ENCODE measurements around the gene ST6GALNAC6. TPM values are rescaled to one million over a fixed set of nuclear protein-coding genes. Genes with fewer than 3 reads are reported as not detected.

Gene ST6GALNAC6
- total RNA-seq, 1 donor from 2014 or later: 14.3 TPM

DNA sequence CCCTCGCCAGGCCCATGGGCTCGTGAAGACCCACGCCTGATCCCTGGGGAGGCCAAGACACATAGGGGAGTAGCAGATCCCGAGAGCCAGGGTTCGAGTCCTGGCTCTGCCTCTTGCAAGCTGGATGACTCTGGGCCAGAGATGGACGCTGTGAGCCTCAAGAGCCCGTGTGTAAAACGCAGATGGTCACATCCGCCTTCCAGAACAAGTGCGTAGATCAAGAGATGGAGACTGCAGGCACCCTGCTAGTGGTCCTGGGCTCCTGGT is 9.2 kb upstream of the ST6GALNAC6 start:
- no peak overlapping the region for H3K4me3 Mint-ChIP-seq
- no peak overlapping the region for H3K4me3 ChIP-seq
- H3K9me3 Mint-ChIP-seq: no peaks in the 10 kb centered on the region
- no peaks in the 10 kb centered on the region for H3K36me3 Mint-ChIP-seq
- no peaks in the 10 kb centered on the region for H4K20me1 ChIP-seq (ENCODE audit: low read depth)
- no peak for DNase-seq (ENCODE audit: low spot score)
- no peak overlapping the region for H3K27ac ChIP-seq
- peaks cover 12% of the 10 kb centered on the region for H3K4me1 ChIP-seq
- no peak for TF ChIP-seq EZH2phosphoT487 (IDR thresholded peaks at IDR 0.05)
- no peak for TF ChIP-seq EZH2 (IDR thresholded peaks at IDR 0.05)
- TF ChIP-seq CTCF (IDR thresholded peaks at IDR 0.05): no peak
- no peaks in the 10 kb centered on the region for H3K36me3 ChIP-seq
- H2AFZ ChIP-seq (replicated peaks): no peak overlapping the region
- peaks cover 38% of the 10 kb centered on the region for H3K4me1 Mint-ChIP-seq
- no peak overlapping the region for H3K9ac ChIP-seq
- peaks cover 5% of the 10 kb centered on the region for H3F3A ChIP-seq (ENCODE audit: low read depth)
- H3K79me2 ChIP-seq (ENCODE audit: low read depth): no peaks in the 10 kb centered on the region
- H3K27me3 Mint-ChIP-seq (ENCODE audit: insufficient read depth, low read depth): peaks cover 9% of the 10 kb centered on the region
- no peak overlapping the region for H3K27ac Mint-ChIP-seq
- no peaks in the 10 kb centered on the region for H3K9me3 ChIP-seq (ENCODE audit: low read depth)
- H3K27me3 ChIP-seq: no peaks in the 10 kb centered on the region
- H3K4me2 ChIP-seq: no peak overlapping the region

DNA sequence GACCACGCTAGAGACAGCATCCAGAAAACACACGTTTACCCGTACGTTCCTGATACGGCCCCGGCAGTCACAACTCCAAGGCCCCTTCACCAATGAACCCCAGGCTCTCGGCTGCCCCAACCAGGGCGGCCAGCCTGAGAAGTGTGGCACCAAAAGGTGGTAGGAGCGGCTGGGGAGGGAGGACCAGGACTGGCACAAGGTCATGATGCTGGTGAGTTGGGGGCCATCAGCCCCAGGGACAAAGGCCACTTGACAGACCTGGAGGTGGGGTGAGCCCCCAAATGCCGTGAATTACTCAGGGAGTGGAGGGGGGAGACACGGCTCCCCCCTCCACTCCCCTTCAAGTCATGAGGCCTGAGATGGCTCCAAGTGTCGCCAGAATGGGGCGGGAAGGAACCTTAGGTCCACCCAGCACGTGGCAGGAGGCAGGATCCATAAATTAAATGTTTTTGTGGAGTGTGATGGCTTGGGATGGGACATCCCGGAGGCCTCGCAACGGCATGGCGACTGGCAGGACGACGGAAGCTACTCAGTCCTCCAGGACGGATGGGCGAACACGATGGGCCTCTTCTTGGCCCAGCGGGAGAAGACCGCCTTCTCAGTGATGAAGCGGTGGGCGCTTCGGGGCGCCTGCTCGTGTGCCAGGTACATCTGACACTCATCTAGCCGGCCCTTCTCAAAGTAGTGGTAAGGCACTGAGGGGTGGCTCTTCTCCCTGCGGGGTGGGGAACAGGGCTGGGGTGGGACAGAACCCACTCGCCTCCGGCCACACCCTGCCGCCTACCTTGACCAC is 8.7 kb upstream of the ST6GALNAC6 start:
- H3K4me3 Mint-ChIP-seq: no peak overlapping the region
- H3K36me3 Mint-ChIP-seq: no peaks in the 10 kb centered on the region
- Histone ChIP-seq H3F3A (ENCODE audit: low read depth) (peaks cover 7% of the 10 kb centered on the region), H3K9ac (no peak overlapping the region), H3K36me3 (no peaks in the 10 kb centered on the region), H3K9me3 (ENCODE audit: low read depth) (no peaks in the 10 kb centered on the region), H3K4me1 (peaks cover 12% of the 10 kb centered on the region), H3K4me3 (no peak overlapping the region), H2AFZ (replicated peaks) (no peak overlapping the region), H3K4me2 (no peak overlapping the region), H3K79me2 (ENCODE audit: low read depth) (no peaks in the 10 kb centered on the region), H3K27ac (no peak overlapping the region), H3K27me3 (no peaks in the 10 kb centered on the region), H4K20me1 (ENCODE audit: low read depth) (no peaks in the 10 kb centered on the region)
- peaks cover 43% of the 10 kb centered on the region for H3K4me1 Mint-ChIP-seq
- TF ChIP-seq CTCF (IDR thresholded peaks at IDR 0.05): no peak
- TF ChIP-seq EZH2 (IDR thresholded peaks at IDR 0.05): no peak
- TF ChIP-seq EZH2phosphoT487 (IDR thresholded peaks at IDR 0.05): no peak
- H3K27me3 Mint-ChIP-seq (ENCODE audit: insufficient read depth, low read depth): peaks cover 9% of the 10 kb centered on the region
- DNase-seq (ENCODE audit: low spot score): no peak
- H3K27ac Mint-ChIP-seq: no peak overlapping the region
- no peaks in the 10 kb centered on the region for H3K9me3 Mint-ChIP-seq

GRCh38 chr9:127905788-127906191 is 6.4 kb upstream of the ST6GALNAC6 start:
- DNase-seq (ENCODE audit: low spot score): no peak
- no peak overlapping the region for H3K27ac ChIP-seq
- H3F3A ChIP-seq (ENCODE audit: low read depth): peaks cover 7% of the 10 kb centered on the region
- Mint-ChIP-seq H3K4me3 (no peak overlapping the region), H3K27me3 (ENCODE audit: insufficient read depth, low read depth) (peaks cover 7% of the 10 kb centered on the region), H3K9me3 (no peaks in the 10 kb centered on the region), H3K36me3 (no peaks in the 10 kb centered on the region), H3K27ac (no peak overlapping the region), H3K4me1 (peaks cover 42% of the 10 kb centered on the region)
- H3K9ac ChIP-seq: no peak overlapping the region
- peaks cover 12% of the 10 kb centered on the region for H3K4me1 ChIP-seq
- TF ChIP-seq EZH2phosphoT487 (IDR thresholded peaks at IDR 0.05): no peak
- no peak for TF ChIP-seq CTCF (IDR thresholded peaks at IDR 0.05)
- no peak for TF ChIP-seq EZH2 (IDR thresholded peaks at IDR 0.05)
- H3K9me3 ChIP-seq (ENCODE audit: low read depth): no peaks in the 10 kb centered on the region
- no peak overlapping the region for H2AFZ ChIP-seq (replicated peaks)
- no peaks in the 10 kb centered on the region for H3K27me3 ChIP-seq
- H3K4me2 ChIP-seq: no peak overlapping the region
- H4K20me1 ChIP-seq (ENCODE audit: low read depth): no peaks in the 10 kb centered on the region
- H3K4me3 ChIP-seq: no peak overlapping the region
- no peaks in the 10 kb centered on the region for H3K79me2 ChIP-seq (ENCODE audit: low read depth)
- H3K36me3 ChIP-seq: no peaks in the 10 kb centered on the region

All from neural progenitor cell (in vitro differentiated cells).